OCI-LY7 (cell line): ENCODE measurements around the gene SLC12A3. TPM values are rescaled to one million over a fixed set of nuclear protein-coding genes. Genes with fewer than 3 reads are reported as not detected.

Source experiments
- BruUV-seq: library from RNA; stranded (reverse); fragments of 400-500 nt; replicated peaks from 2 replicates; lab custom pipeline; 2021; lab: Mats Ljungman, UMichigan
- CTCF ChIA-PET: fragments of 300-600 bp; sonication (Branson Sonifier 250); formaldehyde crosslinking; loops from one replicate; lab custom pipeline; 2022; ENCODE audit warnings: antibody characterized with exemption; ENCODE audit not compliant: unreplicated experiment; lab: Charles Lee
- POLR2A ChIA-PET: fragments of 300-600 bp; sonication (Branson Sonifier 250); formaldehyde crosslinking; loops from one replicate; lab custom pipeline; 2022; ENCODE audit warnings: antibody characterized with exemption; lab: Charles Lee
- DNase-seq: peaks from one replicate; pipeline ENCODE4 v3.0.0-alpha.2; 2015; ENCODE audit warnings: low spot score
- H2AFZ ChIP-seq: fragments of 200-600 bp; sonication (generic), shearing (Covaris generic); 2 replicates; pipeline ENCODE4 v1.6.1; 2014; ENCODE audit warnings: mild to moderate bottlenecking, antibody characterized with exemption, low read length, moderate library complexity
- H3K27ac ChIP-seq: fragments of 200-600 bp; sonication (generic); 2 replicates; pipeline ENCODE4 v1.5.1; 2014; ENCODE audit warnings: mixed run types, low read depth, mild to moderate bottlenecking, moderate library complexity, low read length, inconsistent platforms; ENCODE audit not compliant: poor library complexity, severe bottlenecking
- H3K36me3 ChIP-seq: fragments of 200-600 bp; sonication (generic); 2 replicates; pipeline ENCODE4 v1.6.1; 2014; ENCODE audit warnings: mild to moderate bottlenecking, antibody characterized with exemption, low read length, moderate library complexity, mixed read lengths; ENCODE audit not compliant: insufficient read depth
- H3K4me1 ChIP-seq: fragments of 200-600 bp; sonication (generic); 2 replicates; pipeline ENCODE4 v1.5.1; 2014; ENCODE audit warnings: mild to moderate bottlenecking, low read length; ENCODE audit not compliant: insufficient read depth, poor library complexity, severe bottlenecking
- H3K4me2 ChIP-seq: fragments of 200-600 bp; sonication (generic); 2 replicates; pipeline ENCODE4 v1.6.1; 2014; ENCODE audit warnings: mild to moderate bottlenecking, low read length
- H3K4me3 ChIP-seq: fragments of 200-600 bp; sonication (generic); 2 replicates; pipeline ENCODE4 v1.5.1; 2014; ENCODE audit warnings: mild to moderate bottlenecking, low read depth, low read length; ENCODE audit not compliant: poor library complexity, severe bottlenecking
- H3K79me2 ChIP-seq: fragments of 200-600 bp; sonication (generic); 2 replicates; pipeline ENCODE4 v1.6.1; 2016; ENCODE audit warnings: low read depth, mild to moderate bottlenecking, low read length, moderate library complexity, mixed read lengths; ENCODE audit not compliant: insufficient read depth
- H3K9me2 ChIP-seq: fragments of 200-600 bp; sonication (generic); 2 replicates; pipeline ENCODE4 v1.6.1; 2016; ENCODE audit warnings: mild to moderate bottlenecking, low read length, mixed read lengths; ENCODE audit not compliant: insufficient read depth
- H3K9me3 ChIP-seq: fragments of 200-600 bp; sonication (generic); 2 replicates; pipeline ENCODE4 v1.6.1; 2014; ENCODE audit warnings: mild to moderate bottlenecking, mixed run types, low read length, mixed read lengths
- H4K20me1 ChIP-seq: fragments of 200-600 bp; sonication (generic); 2 replicates; pipeline ENCODE4 v1.6.1; 2014; ENCODE audit warnings: mild to moderate bottlenecking, antibody characterized with exemption, low read length, moderate library complexity, mixed read lengths; ENCODE audit not compliant: insufficient read depth
- CTCF ChIP-seq: fragments of 200-600 bp; sonication (generic); conservative IDR thresholded peaks from 2 replicates; pipeline ENCODE4 v1.5.1; 2014; ENCODE audit warnings: mild to moderate bottlenecking, antibody characterized with exemption, low read length, moderate library complexity, mixed read lengths
- EZH2phosphoT487 ChIP-seq: fragments of 200-600 bp; sonication (generic); IDR thresholded peaks from 2 replicates; pipeline ENCODE4 v1.6.1; 2018; ENCODE audit warnings: low read depth, borderline replicate concordance, mild to moderate bottlenecking, mixed run types, antibody characterized with exemption, low read length, moderate library complexity, mixed read lengths
- intact Hi-C: fragments of 100-400 bp; cut with micrococcal nuclease; formaldehyde crosslinking; loops from one replicate; pipeline ENCODE4 v1.10.0; 2022; ENCODE audit not compliant: unreplicated experiment
- total RNA-seq, 2 experiments: library from RNA; depleted of rRNA in 1 of 2; stranded (reverse); fragments of >200 nt in 1 of 2; shearing (Covaris generic) in 1 of 2; gene quantifications; 2 replicates each; pipeline ENCODE4 v1.2.3, GENCODE V29; 2014 to 2022

SLC12A3 gene
- total RNA-seq, 2 experiments from 2014 or later, result 0.25 to 0.88 TPM

- POLR2A ChIA-PET, result no interaction called here
- CTCF ChIA-PET, result no interaction called here
Observed at GRCh38 chr16:56878282-56878854, 13.4 kb downstream of the SLC12A3 start.

GRCh38 chr16:56879276-56879675 is 14.3 kb downstream of the SLC12A3 start:
- intact Hi-C loops, result no loop called here
- H3K4me1 ChIP-seq, result peaks cover 15% of the 10 kb centered on the region

More at GRCh38 chr16:56878282-56878854, 13.4 kb downstream of the SLC12A3 start:
- Histone ChIP-seq H3K4me3 (no peak overlapping the region), H3K79me2 (no peaks in the 10 kb centered on the region), H3K4me2 (no peak overlapping the region), H3K36me3 (no peaks in the 10 kb centered on the region), H4K20me1 (no peaks in the 10 kb centered on the region), H2AFZ (no peak overlapping the region), H3K9me2 (no peaks in the 10 kb centered on the region), H3K9me3 (no peaks in the 10 kb centered on the region), H3K4me1 (peaks cover 15% of the 10 kb centered on the region), H3K27ac (no peak overlapping the region)
- no peak for DNase-seq
- intact Hi-C loops, result no loop called here
- no TSS peak for BruUV-seq
- no peak for TF ChIP-seq CTCF
- no peak for TF ChIP-seq EZH2phosphoT487

More at GRCh38 chr16:56879276-56879675, 14.3 kb downstream of the SLC12A3 start:
- H3K9me3 ChIP-seq, result no peaks in the 10 kb centered on the region
- H3K9me2 ChIP-seq, result no peaks in the 10 kb centered on the region
- H2AFZ ChIP-seq, result no peak overlapping the region
- H3K36me3 ChIP-seq, result no peaks in the 10 kb centered on the region
- TF ChIP-seq CTCF (no peak), EZH2phosphoT487 (no peak)
- ChIA-PET POLR2A (interaction anchor here (0.7 kb wide), 1 partner anchor 10 kb away, joined by 3 read pairs; no protein-coding TSS in a partner anchor), CTCF (no interaction called here)
- no peak overlapping the region for H3K27ac ChIP-seq
- no peak overlapping the region for H3K4me3 ChIP-seq
- no peaks in the 10 kb centered on the region for H4K20me1 ChIP-seq
- BruUV-seq, result no TSS peak
- no peak overlapping the region for H3K4me2 ChIP-seq
- no peak for DNase-seq
- H3K79me2 ChIP-seq, result no peaks in the 10 kb centered on the region
